DMS114 treated with DMSO at 0.1 percent for 48 hours (cell line): ENCODE data around the gene DNAH6.
A peak's percentile ranks its signal among the peaks of the same experiment; 100 is the strongest.
"Not testable (repeated sequence)": the region's sequence is repeated elsewhere in the genome, so short reads cannot be mapped to it uniquely, and the experiment has no call there.

Source experiments
- DNase-seq: peaks from one replicate; lab custom pipeline; 2025; ENCODE audit not compliant: unreplicated experiment; lab: John Stamatoyannopoulos, UW

Gene DNAH6

DNA sequence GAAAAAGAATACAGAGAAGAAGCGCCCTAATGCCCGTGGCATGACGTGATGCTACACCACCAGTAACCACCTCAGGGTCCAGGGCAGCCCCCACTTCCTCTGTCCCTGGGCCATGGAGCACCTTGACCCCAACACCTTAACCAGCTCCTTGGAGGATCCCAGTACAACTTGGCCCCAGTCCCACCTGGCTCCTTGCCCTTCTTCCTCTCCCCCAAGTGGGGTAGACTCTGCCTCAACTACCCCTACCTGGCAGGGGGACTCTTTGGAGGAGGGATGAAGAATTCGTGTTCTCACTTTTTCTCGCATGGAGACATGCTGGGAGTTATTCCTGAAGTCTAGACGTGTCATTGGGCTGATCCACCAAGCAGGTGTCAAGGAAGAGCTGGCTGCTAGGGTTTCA, 345.7 kb downstream of the DNAH6 start:
- DNase-seq: no peak

DNA sequence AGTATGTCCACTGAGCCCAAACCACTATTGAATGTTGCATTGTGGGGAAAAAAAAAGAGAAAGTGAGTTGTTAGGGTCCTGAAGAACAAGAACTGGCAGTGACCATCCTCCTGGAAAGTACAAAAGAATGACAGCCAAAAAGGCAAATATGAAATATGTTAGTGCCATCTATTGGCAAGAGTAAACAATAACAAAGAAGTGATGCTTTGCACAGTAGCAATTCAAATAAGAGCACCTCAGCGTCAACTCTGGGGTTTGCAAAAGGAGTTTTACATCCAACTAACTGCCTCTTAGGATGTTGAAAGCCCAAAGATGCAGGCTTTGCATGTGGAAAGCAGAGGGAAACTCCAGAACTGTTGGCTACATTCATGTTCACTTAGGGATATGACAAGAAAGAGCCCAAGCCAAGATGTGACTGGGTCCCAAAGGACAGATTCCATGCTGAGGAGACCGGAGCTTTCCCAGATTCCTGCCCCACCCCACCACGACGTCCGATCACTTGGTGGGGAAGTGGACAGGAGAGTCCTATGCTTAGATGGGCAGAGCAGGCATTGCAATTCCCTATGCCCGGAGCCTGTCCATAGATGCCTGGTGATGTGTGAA, 349.0 kb downstream of the DNAH6 start:
- DNase-seq: peak; percentile 25

DNA sequence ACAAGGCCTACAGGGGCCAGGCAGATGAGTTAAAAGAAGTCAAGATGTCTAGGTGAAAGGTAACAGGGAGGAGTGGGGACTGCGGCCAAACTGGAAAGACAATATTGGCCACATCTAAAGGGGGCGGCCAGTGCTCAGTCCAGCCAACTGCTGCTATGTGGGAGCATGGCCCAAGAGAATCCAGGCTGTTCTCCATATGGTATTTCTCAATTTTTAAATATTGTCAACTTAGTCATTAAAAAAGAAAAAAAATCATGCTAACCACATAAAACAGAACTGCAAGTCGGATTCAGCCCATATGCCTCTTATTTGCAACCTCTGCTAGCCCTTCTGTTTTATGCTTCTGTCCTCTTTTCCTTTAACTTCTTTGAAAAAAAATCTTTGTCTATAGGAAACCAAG, 349.8 kb downstream of the DNAH6 start:
- DNase-seq: no peak

DNA sequence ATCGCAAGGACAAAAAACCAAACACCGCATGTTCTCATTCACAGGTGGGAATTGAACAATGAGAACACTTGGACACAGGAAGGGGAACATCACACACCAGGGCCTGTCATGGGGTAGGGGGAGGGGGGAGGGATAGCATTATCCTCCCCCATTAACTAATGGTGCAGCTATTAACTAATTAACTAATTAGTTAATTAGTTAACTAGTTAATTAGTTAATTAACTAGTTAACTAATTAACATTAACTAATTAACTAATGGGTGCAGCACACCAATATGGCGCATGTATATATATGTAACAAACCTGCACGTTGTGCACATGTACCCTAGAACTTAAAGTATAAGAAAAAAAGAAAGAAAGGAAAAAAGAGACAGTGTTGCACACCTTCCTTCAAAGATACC, 352.0 kb downstream of the DNAH6 start:
- not testable (repeated sequence) for DNase-seq
